H1 (cell line): ENCODE data around the gene PHF14. TPM values are rescaled to one million over a fixed set of nuclear protein-coding genes. Genes with fewer than 3 reads are reported as not detected.

Experiments used
- CTCF ChIA-PET: fragments of 300-600 bp; sonication (Branson Sonifier 250); formaldehyde crosslinking; loops from one replicate; lab custom pipeline; 2021; ENCODE audit not compliant: partially characterized antibody; lab: Charles Lee
- POLR2A ChIA-PET: fragments of 300-600 bp; sonication (Branson Sonifier 250); formaldehyde crosslinking; loops from one replicate; lab custom pipeline; 2021; ENCODE audit warnings: inconsistent platforms; ENCODE audit not compliant: partially characterized antibody; lab: Charles Lee
- DNase-seq, 2 experiments: peaks; one replicate each; pipeline versions ENCODE4 v3.0.0 to v3.0.0-alpha.2; 2010 to 2022; ENCODE audit warnings: low spot score in 2 of 2, low read depth in 1 of 2, mixed read lengths in 1 of 2
- FAIRE-seq: peaks from 2 replicates; lab custom pipeline; 2011; peaks lifted over from hg19 to GRCh38; lab: Jason Lieb, UNC
- H2AFZ ChIP-seq: 2 replicates; pipeline ENCODE4 v1.8.1; 2012; ENCODE audit warnings: low read length, inconsistent platforms
- H2AK5ac ChIP-seq: 2 replicates; pipeline ENCODE4 v1.6.1; 2013; ENCODE audit warnings: low read depth, low read length
- H2BK120ac ChIP-seq: replicated peaks from 2 replicates; pipeline ENCODE3; 2013; ENCODE audit warnings: low read depth, low read length, inconsistent platforms
- H2BK12ac ChIP-seq: 2 replicates; pipeline ENCODE4 v1.6.1; 2013; ENCODE audit warnings: low read depth, low read length
- H2BK15ac ChIP-seq: 2 replicates; pipeline ENCODE4 v1.6.1; 2013; ENCODE audit warnings: low read length
- H2BK20ac ChIP-seq: 2 replicates; pipeline ENCODE4 v1.6.1; 2013; ENCODE audit warnings: low read length
- H2BK5ac ChIP-seq: 2 replicates; pipeline ENCODE4 v1.6.1; 2013; ENCODE audit warnings: low read depth, low read length
- H3K14ac ChIP-seq: 2 replicates; pipeline ENCODE4 v1.6.1; 2013; ENCODE audit warnings: inconsistent platforms; ENCODE audit not compliant: insufficient read length
- H3K18ac ChIP-seq: 2 replicates; pipeline ENCODE4 v1.6.1; 2013; ENCODE audit warnings: low read length; ENCODE audit errors: extremely low read depth
- H3K23ac ChIP-seq: 2 replicates; pipeline ENCODE4 v1.6.1; 2013; ENCODE audit warnings: inconsistent platforms; ENCODE audit not compliant: insufficient read length
- H3K23me2 ChIP-seq: 2 replicates; pipeline ENCODE4 v1.6.1; 2013; ENCODE audit warnings: low read depth, low read length
- H3K27ac ChIP-seq: 2 replicates; pipeline ENCODE4 v1.6.1; 2011; ENCODE audit warnings: low read depth, low read length, inconsistent platforms
- H3K27me3 ChIP-seq, 4 experiments: replicated peaks in 1 of 4; 1 replicate in 1 of 4; 2 replicates in 3 of 4; pipeline versions ENCODE4 v1.6.1 to v1.8.1; 2011 to 2013; ENCODE audit warnings: low read length in 3 of 4, mild to moderate bottlenecking in 3 of 4, inconsistent platforms in 2 of 4, mixed read lengths in 2 of 4, moderate library complexity in 1 of 4; ENCODE audit not compliant: control insufficient read depth in 3 of 4, insufficient read depth in 3 of 4; ENCODE audit errors: extremely low read depth in 1 of 4
- H3K36me3 ChIP-seq, 4 experiments: 2 replicates each; pipeline versions ENCODE4 v1.6.1 to v1.8.1; 2011 to 2013; ENCODE audit warnings: mild to moderate bottlenecking in 4 of 4, low read length in 3 of 4, moderate library complexity in 2 of 4, control low read depth in 1 of 4, inconsistent platforms in 1 of 4; ENCODE audit not compliant: insufficient read depth in 4 of 4, control insufficient read depth in 2 of 4
- H3K4ac ChIP-seq: replicated peaks from 2 replicates; pipeline ENCODE3; 2013; ENCODE audit warnings: low read length, low read depth, mixed read lengths, inconsistent platforms; ENCODE audit not compliant: insufficient read length
- H3K4me1 ChIP-seq, 4 experiments: replicated peaks in 1 of 4; 1 replicate in 1 of 4; 2 replicates in 3 of 4; pipeline versions ENCODE4 v1.6.1 to v1.8.1; 2011 to 2013; ENCODE audit warnings: low read length in 3 of 4, inconsistent platforms in 2 of 4, mixed read lengths in 1 of 4; ENCODE audit not compliant: insufficient read depth in 4 of 4, control insufficient read depth in 3 of 4
- H3K4me2 ChIP-seq, 2 experiments: 2 replicates each; pipeline versions ENCODE4 v1.6.1 to v1.8.1; 2011 to 2013; ENCODE audit warnings: low read depth in 2 of 2, low read length in 2 of 2, control low read depth in 1 of 2, inconsistent platforms in 1 of 2, mild to moderate bottlenecking in 1 of 2; ENCODE audit not compliant: insufficient read depth in 1 of 2
- H3K4me3 ChIP-seq, 4 experiments: fragments of 200-600, 300-600 bp in 1 of 4; sonication (generic), shearing (Covaris generic), sonication (Bioruptor Twin) in 1 of 4; 2 replicates each; pipeline versions ENCODE4 v1.5.1 to v1.8.1; 2011 to 2016; ENCODE audit warnings: low read length in 4 of 4, low read depth in 3 of 4, control low read depth in 2 of 4, inconsistent platforms in 2 of 4, mild to moderate bottlenecking in 2 of 4, mixed read lengths in 1 of 4, moderate library complexity in 1 of 4; ENCODE audit not compliant: insufficient read depth in 2 of 4; ENCODE audit errors: extremely low read depth in 1 of 4
- H3K56ac ChIP-seq: replicated peaks from 2 replicates; pipeline ENCODE3; 2013; ENCODE audit warnings: low read depth, mild to moderate bottlenecking, mixed read lengths, low read length, inconsistent platforms; ENCODE audit not compliant: insufficient read length
- H3K79me1 ChIP-seq: 2 replicates; pipeline ENCODE4 v1.6.1; 2013; ENCODE audit warnings: low read depth, low read length, control low read depth
- H3K79me2 ChIP-seq, 2 experiments: 2 replicates each; pipeline versions ENCODE4 v1.6.1 to v1.8.1; 2012 to 2013; ENCODE audit warnings: low read length in 2 of 2, mild to moderate bottlenecking in 2 of 2, inconsistent platforms in 1 of 2; ENCODE audit not compliant: insufficient read depth in 2 of 2, control insufficient read depth in 1 of 2
- H3K9ac ChIP-seq, 4 experiments: replicated peaks in 1 of 4; 1 replicate in 1 of 4; 2 replicates in 3 of 4; pipeline versions ENCODE4 v1.6.1 to v1.8.1; 2011 to 2013; ENCODE audit warnings: low read depth in 3 of 4, low read length in 3 of 4, control low read depth in 2 of 4, mild to moderate bottlenecking in 2 of 4, moderate library complexity in 2 of 4, inconsistent platforms in 1 of 4; ENCODE audit errors: extremely low read depth in 1 of 4
- H3K9me3 ChIP-seq, 2 experiments: 2 replicates each; pipeline versions ENCODE4 v1.6.1 to v1.8.1; 2012 to 2013; ENCODE audit warnings: mild to moderate bottlenecking in 2 of 2, moderate library complexity in 2 of 2, control low read depth in 1 of 2, inconsistent platforms in 1 of 2, low read depth in 1 of 2, low read length in 1 of 2, mixed read lengths in 1 of 2; ENCODE audit not compliant: insufficient read depth in 2 of 2
- H4K20me1 ChIP-seq, 2 experiments: replicated peaks in 1 of 2; 2 replicates each; pipeline versions ENCODE3 to v1.8.1; 2011 to 2013; ENCODE audit warnings: inconsistent platforms in 2 of 2, low read length in 2 of 2, mild to moderate bottlenecking in 1 of 2; ENCODE audit not compliant: insufficient read depth in 2 of 2, control insufficient read depth in 1 of 2
- H4K5ac ChIP-seq: 2 replicates; pipeline ENCODE4 v1.6.1; 2013; ENCODE audit warnings: low read length, low read depth, mixed read lengths, inconsistent platforms; ENCODE audit not compliant: insufficient read length
- H4K8ac ChIP-seq: 2 replicates; pipeline ENCODE4 v1.8.0; 2013; ENCODE audit warnings: mild to moderate bottlenecking, moderate library complexity, low read length, inconsistent platforms; ENCODE audit not compliant: insufficient read depth; ENCODE audit errors: extremely low read depth
- H4K91ac ChIP-seq: replicated peaks from 2 replicates; pipeline ENCODE3; 2013; ENCODE audit warnings: low read length, mixed read lengths, inconsistent platforms; ENCODE audit not compliant: insufficient read length
- BRCA1 ChIP-seq: IDR thresholded peaks from 2 replicates; pipeline ENCODE4 v1.6.1; 2012; ENCODE audit warnings: low read depth, low read length, improper control_type of control experiment
- MAX ChIP-seq: IDR thresholded peaks from 2 replicates; pipeline ENCODE4 v1.6.1; 2012; ENCODE audit warnings: inconsistent platforms
- RAD21 ChIP-seq, 2 experiments: IDR thresholded peaks in 1 of 2; conservative IDR thresholded peaks in 1 of 2; 2 replicates each; pipeline ENCODE4 v1.6.1; 2011; ENCODE audit warnings: low read depth in 2 of 2, low read length in 2 of 2, improper control_type of control experiment in 1 of 2, inconsistent platforms in 1 of 2, mild to moderate bottlenecking in 1 of 2, moderate library complexity in 1 of 2
- TAF7 ChIP-seq: optimal IDR thresholded peaks from 2 replicates; pipeline ENCODE3; 2011; ENCODE audit warnings: low read depth, mild to moderate bottlenecking, inconsistent platforms, low read length, moderate library complexity, borderline replicate concordance
- polyA plus RNA-seq, 7 experiments: library from polyadenylated mRNA; depleted of rRNA in 3 of 7; stranded (reverse) in 5 of 7; unstranded in 2 of 7; fragments of >200 nt in 5 of 7; fragments of 200-250 nt in 2 of 7; gene quantifications; 1 replicate in 5 of 7; 2 replicates in 1 of 7; 4 replicates in 1 of 7; pipeline versions ENCODE4 v1.2.1 to v1.2.3, GENCODE V29; 2011 to 2013; ENCODE audit warnings: missing spikeins in 2 of 7, mixed read lengths in 2 of 7
- total RNA-seq: library from RNA; stranded (reverse); fragmentation: NEBNext Ultra II Directional; extraction: Animal tissue kit (Norgen Biotek cat#: 25700); gene quantifications from 2 replicates; pipeline ENCODE4 v1.2.1, GENCODE V29; 2021
- TF ChIP-seq, protein P1 (sequence below): IDR thresholded peaks from 2 replicates; pipeline ENCODE4 v1.6.1; 2011; ENCODE audit warnings: low read length, improper control_type of control experiment

Gene PHF14
- total and polyA plus RNA-seq, 2 of the 8 experiments (the other 6 are each of a cell fraction or from before 2014, with no cell fraction given): 17.9 to 70.6 TPM

- Histone ChIP-seq H2BK12ac (no peak overlapping the region), H2AFZ (no peak overlapping the region), H3K23ac (no peak overlapping the region), H3K14ac (no peak overlapping the region), H2BK5ac (no peak overlapping the region), H3K56ac (no peak overlapping the region), H3K4me3 (no peak overlapping the region; a peak in 1 of 8 replicates), H3K4ac (no peak overlapping the region), H2AK5ac (no peak overlapping the region), H4K8ac (no peak overlapping the region), H4K5ac (no peak overlapping the region), H3K4me2 (peak overlapping the region in 1 of 2 experiments; percentile 23; a peak in 1 of 4 replicates), H3K23me2 (no peaks in the 10 kb centered on the region; the same call in 1 of the 2 replicates), H3K9ac (no peak overlapping the region), H3K79me1 (no peaks in the 10 kb centered on the region), H3K36me3 (no peaks in the 10 kb centered on the region), H3K9me3 (no peaks in the 10 kb centered on the region), H3K27ac (no peak overlapping the region), H2BK120ac (no peak overlapping the region), H3K79me2 (no peaks in the 10 kb centered on the region), H4K20me1 (no peaks in the 10 kb centered on the region), H4K91ac (no peak overlapping the region), H2BK15ac (no peak overlapping the region), H3K18ac (no peak overlapping the region), H3K4me1 (no peaks in the 10 kb centered on the region), H3K27me3 (no peaks in the 10 kb centered on the region), H2BK20ac (no peak overlapping the region)
- FAIRE-seq (no peak), DNase-seq (no peak)
- ChIA-PET POLR2A (no interaction called here), CTCF (no interaction called here)
- TF ChIP-seq TAF7 (no peak), BRCA1 (no peak), MAX (no peak), RAD21 (IDR thresholded peaks at IDR 0.05 in 1 of 2, conservative IDR thresholded peaks at IDR 0.05 in 1 of 2; ENCODE audit: low read depth in 2 of 2, low read length in 2 of 2) (no peak)
- TF ChIP-seq, protein P1, sequence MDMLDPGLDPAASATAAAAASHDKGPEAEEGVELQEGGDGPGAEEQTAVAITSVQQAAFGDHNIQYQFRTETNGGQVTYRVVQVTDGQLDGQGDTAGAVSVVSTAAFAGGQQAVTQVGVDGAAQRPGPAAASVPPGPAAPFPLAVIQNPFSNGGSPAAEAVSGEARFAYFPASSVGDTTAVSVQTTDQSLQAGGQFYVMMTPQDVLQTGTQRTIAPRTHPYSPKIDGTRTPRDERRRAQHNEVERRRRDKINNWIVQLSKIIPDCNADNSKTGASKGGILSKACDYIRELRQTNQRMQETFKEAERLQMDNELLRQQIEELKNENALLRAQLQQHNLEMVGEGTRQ: no peak
Observed at GRCh38 chr7:11127988-11128387, 154.3 kb downstream of the PHF14 start.
